Measurements from ENCODE around the gene CDK2AP2.

The CDK2AP2 gene

GRCh38 chr11:67503119-67504004 lies 4.6 kb downstream of the CDK2AP2 start:
- FAIRE-seq, result no peak

- no peak for FAIRE-seq
Measured at GRCh38 chr11:67502328-67502979, 5.5 kb downstream of the CDK2AP2 start.

DNA sequence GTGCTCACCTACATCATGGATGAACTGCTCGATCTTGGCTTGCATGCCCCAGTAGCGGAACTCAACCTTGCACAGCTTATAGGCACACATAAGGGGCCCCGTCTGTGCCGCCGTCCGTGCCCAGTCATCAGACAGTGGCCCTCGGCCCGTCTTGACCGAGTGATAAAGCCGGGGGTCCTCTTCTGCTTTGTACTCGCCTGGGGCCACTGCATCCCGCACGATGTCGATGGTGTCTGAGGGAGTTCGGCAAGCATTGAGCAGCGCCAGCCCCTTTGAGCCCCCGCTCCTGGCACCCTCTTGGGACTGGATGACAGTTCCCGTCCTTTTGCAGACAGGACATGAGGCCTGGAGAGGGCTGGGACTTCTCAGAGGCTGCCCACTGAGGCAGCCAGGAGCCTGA lies 6.1 kb downstream of the CDK2AP2 start:
- no peak for FAIRE-seq

GRCh38 chr11:67500831-67501715 lies 6.9 kb downstream of the CDK2AP2 start:
- FAIRE-seq, result no peak

GRCh38 chr11:67500484-67500821 lies 7.5 kb downstream of the CDK2AP2 start:
- no peak for FAIRE-seq

- no peak for FAIRE-seq
Measured at GRCh38 chr11:67499808-67500483, 8.0 kb downstream of the CDK2AP2 start.

GRCh38 chr11:67498544-67498972 lies 9.4 kb downstream of the CDK2AP2 start:
- no peak for FAIRE-seq

- FAIRE-seq, result no peak
Measured at GRCh38 chr11:67497656-67498291, 10.2 kb downstream of the CDK2AP2 start.

DNA sequence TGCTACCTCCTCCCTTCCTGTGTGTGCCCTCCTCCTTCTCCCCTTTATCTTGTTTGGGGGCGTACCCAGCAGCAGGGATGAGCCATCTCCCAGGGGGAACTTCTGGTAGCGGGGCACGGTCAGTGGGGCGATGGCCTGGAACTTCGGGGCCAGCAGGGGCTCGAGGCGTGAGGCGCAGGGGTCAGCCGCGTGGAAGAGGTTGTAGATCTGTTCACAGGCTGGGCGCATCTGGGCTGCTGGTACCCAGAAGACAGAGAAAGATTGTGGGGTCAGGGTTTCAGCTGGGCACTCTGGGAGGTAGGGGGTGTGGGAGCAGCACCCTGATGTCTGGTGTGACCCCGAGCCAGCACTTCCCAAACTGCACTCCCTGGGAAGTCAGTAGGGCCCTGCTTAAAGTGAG lies 11.8 kb downstream of the CDK2AP2 start:
- FAIRE-seq, result no peak

GRCh38 chr11:67495234-67496005 lies 12.5 kb downstream of the CDK2AP2 start:
- no peak for FAIRE-seq

DNA sequence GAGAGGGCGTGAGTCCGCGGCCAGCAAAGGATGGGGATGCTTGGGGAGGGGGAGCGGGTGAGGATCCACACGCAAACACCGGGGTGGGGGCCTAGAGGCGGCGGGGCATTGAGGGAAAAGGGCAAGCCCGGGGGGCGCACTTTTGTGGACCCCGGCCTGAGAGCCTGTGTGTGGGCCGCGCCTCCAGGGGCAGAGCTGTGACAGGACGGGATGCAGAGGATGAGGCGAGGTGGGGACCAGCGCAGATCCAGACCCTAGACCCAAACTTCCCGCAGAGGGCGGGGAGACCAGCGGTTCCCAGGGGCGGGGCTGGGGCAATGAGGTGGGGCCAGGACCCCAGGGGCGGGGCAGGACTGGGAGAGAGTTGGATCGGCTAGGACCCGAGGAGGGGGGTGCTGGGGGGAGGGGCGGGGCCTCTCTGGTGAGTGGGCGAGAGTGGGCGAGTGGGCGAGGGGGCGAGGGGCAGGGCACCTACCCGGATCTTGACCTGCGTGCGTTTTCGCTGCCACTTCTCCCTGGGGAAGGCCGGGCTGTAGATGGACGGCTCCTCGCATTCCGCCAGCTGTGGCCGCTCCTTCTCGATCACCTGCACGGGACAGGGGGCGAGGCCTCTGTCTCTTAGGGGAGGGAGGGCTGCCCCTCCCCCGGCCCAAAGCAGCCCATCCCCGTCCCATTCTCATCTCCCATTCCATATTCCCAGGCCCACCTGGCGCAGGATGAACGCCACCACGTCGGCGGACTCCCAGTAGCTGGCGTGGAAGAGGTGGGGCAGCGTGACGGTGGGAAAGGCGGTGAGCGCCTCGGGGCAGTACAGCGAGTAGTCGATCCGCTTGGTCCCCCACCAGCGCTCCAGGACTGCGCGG lies 13.4 kb downstream of the CDK2AP2 start:
- no peak for FAIRE-seq

DNA sequence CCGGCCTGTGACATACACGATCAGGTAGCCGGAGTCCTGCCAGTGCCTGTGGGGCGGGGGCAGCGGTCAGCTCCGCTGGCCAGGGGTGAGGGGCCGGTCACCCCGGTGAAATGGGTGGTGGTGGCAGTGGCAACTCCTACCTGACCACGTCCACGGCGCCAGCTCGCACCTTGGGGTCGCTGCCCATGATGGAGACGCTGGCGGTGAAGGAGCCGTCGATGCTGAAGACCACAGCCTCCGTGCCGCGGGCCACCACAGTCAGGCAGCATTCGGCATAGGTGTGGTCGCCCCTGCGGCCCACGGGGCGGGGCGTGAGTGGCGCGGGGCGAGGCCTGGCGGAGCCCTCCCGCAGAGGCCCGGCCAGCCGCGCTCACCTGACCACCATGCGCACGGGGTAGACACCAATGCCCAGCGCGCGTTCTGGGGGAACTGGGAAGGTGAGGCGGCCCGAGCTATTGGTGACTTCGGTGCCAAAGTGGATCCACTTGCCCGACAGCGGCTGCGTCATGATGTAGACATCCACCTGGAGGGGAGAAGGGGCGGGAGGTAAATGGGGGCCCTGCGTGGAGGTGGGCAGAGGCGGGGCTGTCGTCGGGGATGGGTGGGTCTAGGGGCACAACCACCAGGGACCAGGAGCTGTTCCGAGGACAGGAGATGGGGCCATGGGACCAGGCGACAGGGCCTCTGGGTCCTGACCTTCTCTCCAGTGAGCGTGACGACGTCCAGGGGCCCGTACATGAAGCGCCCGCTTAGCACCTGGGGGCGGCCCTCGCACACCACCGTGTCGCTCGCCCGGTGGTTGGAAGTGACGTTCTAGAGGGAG lies 14.2 kb downstream of the CDK2AP2 start:
- FAIRE-seq, result no peak

DNA sequence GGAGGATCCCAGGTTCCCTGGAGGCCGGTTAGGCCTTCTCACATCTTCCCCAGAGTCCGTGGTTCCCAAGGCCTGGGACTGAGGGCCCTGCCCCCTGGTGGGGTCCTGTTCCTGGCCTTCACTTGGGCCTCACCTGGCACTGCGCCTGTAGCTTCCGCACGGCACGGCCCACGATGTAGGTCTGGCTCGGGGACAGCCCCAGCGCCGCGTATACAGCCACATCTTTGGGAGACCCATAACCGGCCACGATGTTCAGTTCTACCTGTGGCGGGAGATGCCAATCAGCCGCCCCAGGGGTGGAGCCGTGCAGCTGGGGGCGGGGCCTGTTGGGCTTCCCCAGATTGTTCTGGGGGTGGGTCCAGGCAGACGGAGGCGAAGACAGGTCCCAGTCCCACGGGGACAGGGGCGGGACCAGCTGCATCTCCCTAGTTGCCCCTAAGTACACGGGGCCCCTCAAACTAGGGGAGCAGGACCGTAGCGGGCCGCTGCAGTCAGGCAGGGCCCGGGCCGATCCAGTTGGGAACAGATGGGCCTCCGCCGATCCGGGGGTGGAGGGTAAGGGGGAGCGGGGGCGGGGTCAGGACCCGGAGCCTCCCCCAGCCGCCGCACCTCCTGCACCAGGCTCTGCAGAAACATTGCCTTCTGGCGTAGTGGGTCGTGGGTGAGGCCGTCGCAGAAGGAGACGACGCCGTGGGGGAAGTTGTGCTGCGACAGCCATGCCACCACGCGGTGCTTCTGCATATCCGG lies 15.0 kb downstream of the CDK2AP2 start:
- FAIRE-seq, result no peak

DNA sequence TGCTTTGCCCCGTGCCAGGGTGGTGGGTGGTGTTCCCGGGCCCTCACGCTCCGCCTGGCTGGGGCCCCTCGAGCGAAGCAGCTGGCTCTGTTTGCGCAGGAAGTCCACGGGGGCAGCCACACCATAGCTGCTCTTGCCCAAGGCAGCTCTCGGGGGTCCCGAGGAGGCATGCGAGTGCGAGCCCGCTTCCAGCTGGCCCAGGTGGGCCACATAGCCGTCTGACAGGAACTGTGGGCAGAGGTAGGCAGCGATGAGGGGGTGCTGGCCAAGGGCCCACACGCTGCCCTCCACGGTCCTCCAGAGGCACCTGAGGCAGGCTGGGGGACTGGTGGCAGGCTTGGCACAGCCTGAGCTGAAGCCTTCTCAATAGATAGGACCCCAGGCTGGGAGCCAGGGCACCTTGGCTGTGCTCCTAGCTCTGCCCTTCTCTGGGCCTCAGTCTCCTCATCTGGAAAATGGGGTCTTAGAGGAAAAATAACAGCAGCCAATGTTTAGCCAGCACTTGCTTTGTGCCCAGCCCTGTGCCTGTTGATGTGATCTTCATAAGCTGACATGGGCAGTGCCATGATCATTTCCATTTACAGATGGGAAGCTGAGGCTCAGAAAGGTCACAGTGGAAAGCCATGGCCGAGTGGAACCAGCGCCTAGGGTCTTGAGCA lies 15.8 kb downstream of the CDK2AP2 start:
- FAIRE-seq, result no peak

- FAIRE-seq, result no peak
Measured at GRCh38 chr11:67491276-67492068, 16.5 kb downstream of the CDK2AP2 start.

DNA sequence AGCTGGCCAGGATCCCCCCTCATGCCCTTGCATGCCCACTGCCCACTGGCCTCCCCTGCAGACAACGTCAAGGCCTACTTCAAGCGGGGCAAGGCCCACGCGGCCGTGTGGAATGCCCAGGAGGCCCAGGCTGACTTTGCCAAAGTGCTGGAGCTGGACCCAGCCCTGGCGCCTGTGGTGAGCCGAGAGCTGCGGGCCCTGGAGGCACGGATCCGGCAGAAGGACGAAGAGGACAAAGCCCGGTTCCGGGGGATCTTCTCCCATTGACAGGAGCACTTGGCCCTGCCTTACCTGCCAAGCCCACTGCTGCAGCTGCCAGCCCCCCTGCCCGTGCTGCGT lies 17.3 kb downstream of the CDK2AP2 start:
- no peak for FAIRE-seq
